ENCODE data around the gene KIAA0930.

The KIAA0930 gene

GRCh38 chr22:45172881-45173585 is 67.7 kb downstream of the KIAA0930 start:
- no peak for DNase-seq

GRCh38 chr22:45171830-45172229 is 68.9 kb downstream of the KIAA0930 start:
- DNase-seq = no peak

GRCh38 chr22:45169591-45170466 is 70.9 kb downstream of the KIAA0930 start:
- DNase-seq = no peak

GRCh38 chr22:45166932-45167331 is 73.8 kb downstream of the KIAA0930 start:
- DNase-seq = no peak

GRCh38 chr22:45164270-45165088 is 76.2 kb downstream of the KIAA0930 start:
- no peak for DNase-seq

GRCh38 chr22:45163451-45164269 is 77.0 kb downstream of the KIAA0930 start, which contains the start of gene NUP50:
TSS of gene NUP50 (plus strand) at chr22:45163925. CDS start at chr22:45168178, 4,253 bp downstream.
- DNase-seq = peak; percentile 94

- DNase-seq = peak; percentile 45
These were observed 77.6 kb downstream of the KIAA0930 start for GRCh38 chr22:45163099-45163450.

- DNase-seq = no peak
These were observed 78.2 kb downstream of the KIAA0930 start for GRCh38 chr22:45162531-45162930.

- peak; percentile 25 for DNase-seq
These were observed 80.8 kb downstream of the KIAA0930 start for GRCh38 chr22:45159652-45160462.

GRCh38 chr22:45157907-45158306 is 82.8 kb downstream of the KIAA0930 start:
- no peak for DNase-seq

- DNase-seq = no peak
These were observed 85.4 kb downstream of the KIAA0930 start for GRCh38 chr22:45155050-45155840.

GRCh38 chr22:45154383-45154782 is 86.3 kb downstream of the KIAA0930 start:
- DNase-seq = peak; percentile 61

GRCh38 chr22:45151503-45151902 is 89.2 kb downstream of the KIAA0930 start:
- DNase-seq = no peak

- DNase-seq = no peak
These were observed 90.6 kb downstream of the KIAA0930 start for GRCh38 chr22:45150139-45150538.

- peak; percentile 27 for DNase-seq
These were observed 91.0 kb downstream of the KIAA0930 start for GRCh38 chr22:45149671-45150070.

- no peak for DNase-seq
These were observed 95.8 kb downstream of the KIAA0930 start for GRCh38 chr22:45144916-45145315.

- DNase-seq = no peak
These were observed 98.3 kb downstream of the KIAA0930 start for GRCh38 chr22:45142376-45142775.

All from fibroblast of skin of back (primary cell).